ENCODE data around the gene LCN2. TPM values are rescaled to one million over a fixed set of nuclear protein-coding genes. Genes with fewer than 3 reads are reported as not detected.

LCN2 gene
- total and polyA plus RNA-seq, 9 of the 15 experiments (the other 6 are each of a cell fraction or from before 2014, with no cell fraction given) = 0.10 to 1.2 (median 0.44) TPM; not detected in 1

GRCh38 chr9:128159784-128160602 lies 10.7 kb downstream of the LCN2 start, which contains the start of gene BBLN (continued):
- TF ChIP-seq ZNF511 (CRISPR knock-in tag; IDR thresholded peaks at IDR 0.05) (no peak), DMBX1 (CRISPR knock-in tag; IDR thresholded peaks at IDR 0.05; ENCODE audit: borderline replicate concordance) (no peak; the same call in 1 of the 2 replicates), PHF8 (IDR thresholded peaks at IDR 0.05; ENCODE audit: borderline replicate concordance, low read length) (peak; percentile 96), MNT (conservative IDR thresholded peaks at IDR 0.05) (no peak), ZFPM2 (CRISPR knock-in tag; IDR thresholded peaks at IDR 0.05) (0 out of 2 replicates have a peak, but pooled peaks have one; percentile 20), NELFE (IDR thresholded peaks at IDR 0.05; ENCODE audit: insufficient read depth, insufficient read length) (no peak), IFI16 (CRISPR knock-in tag; IDR thresholded peaks at IDR 0.05) (no peak), YBX1 (IDR thresholded peaks at IDR 0.05) (no peak), ZNF175 (CRISPR knock-in tag; IDR thresholded peaks at IDR 0.05; ENCODE audit: low read depth) (no peak), PTBP1 (IDR thresholded peaks at IDR 0.05; ENCODE audit: low read depth, low read length) (0 out of 2 replicates have a peak, but pooled peaks have one; percentile 20), ZNF592 (IDR thresholded peaks at IDR 0.05) (no peak), RB1 (IDR thresholded peaks at IDR 0.05; ENCODE audit: low read depth) (no peak), SMAD1 (IDR thresholded peaks at IDR 0.05; ENCODE audit: low read depth, low read length, partially characterized antibody) (peak; percentile 23), RBM17 (IDR thresholded peaks at IDR 0.05; ENCODE audit: borderline replicate concordance, low read depth, low read length) (no peak), SAFB (IDR thresholded peaks at IDR 0.05; ENCODE audit: borderline replicate concordance, low read depth, low read length) (peak; percentile 29; the same call in 1 of the 2 replicates), MBD2 (IDR thresholded peaks at IDR 0.05; ENCODE audit: borderline replicate concordance, low read depth) (no peak), ETV1 (tag; conservative IDR thresholded peaks at IDR 0.05; ENCODE audit: low read depth) (peak; percentile 81), RBM25 (IDR thresholded peaks at IDR 0.05; ENCODE audit: low read depth, low read length, severe bottlenecking) (no peak), RCOR1 (IDR thresholded peaks at IDR 0.05; ENCODE audit: borderline replicate concordance in 1 of 2, low read depth in 2 of 2, low read length in 2 of 2) (peak in 1 of 2 experiments; percentile 59; a peak in 2 of 4 replicates), ZNF785 (CRISPR knock-in tag; IDR thresholded peaks at IDR 0.05) (no peak), TCF7 (IDR thresholded peaks at IDR 0.05; ENCODE audit: borderline replicate concordance) (no peak), TAF15 (IDR thresholded peaks at IDR 0.05; ENCODE audit: low read depth, low read length) (no peak)
